Mesenchymal stem cell (in vitro differentiated cells and primary cell): ENCODE data around the gene RAPGEF5. TPM values are rescaled to one million over a fixed set of nuclear protein-coding genes. Genes with fewer than 3 reads are reported as not detected.

Experiments
- DNase-seq: peaks from one replicate; pipeline ENCODE4 v3.0.0-alpha.2; 2013
- H2AFZ ChIP-seq: one replicate; pipeline ENCODE4 v1.6.1; 2013; ENCODE audit warnings: low read depth, mild to moderate bottlenecking, control low read depth, inconsistent platforms, low read length, moderate library complexity
- H2AK5ac ChIP-seq: 2 replicates; pipeline ENCODE4 v1.6.1; 2013; ENCODE audit warnings: low read length, moderate library complexity, mild to moderate bottlenecking, inconsistent platforms; ENCODE audit not compliant: severe bottlenecking
- H2BK120ac ChIP-seq: one replicate; pipeline ENCODE4 v1.6.1; 2013; ENCODE audit warnings: low read depth, mild to moderate bottlenecking, inconsistent platforms, low read length, moderate library complexity
- H2BK12ac ChIP-seq, 2 experiments: one replicate each; pipeline ENCODE4 v1.6.1; 2013; ENCODE audit warnings: inconsistent platforms in 2 of 2, low read length in 2 of 2, mild to moderate bottlenecking in 2 of 2, moderate library complexity in 2 of 2, control low read depth in 1 of 2
- H2BK15ac ChIP-seq: one replicate; pipeline ENCODE4 v1.6.1; 2013; ENCODE audit warnings: mild to moderate bottlenecking, low read depth, inconsistent platforms; ENCODE audit not compliant: poor library complexity, severe bottlenecking
- H2BK5ac ChIP-seq: 2 replicates; pipeline ENCODE4 v1.6.1; 2013; ENCODE audit warnings: low read depth, mild to moderate bottlenecking, low read length, control low read depth, inconsistent platforms; ENCODE audit not compliant: poor library complexity, severe bottlenecking
- H3K14ac ChIP-seq, 2 experiments: one replicate each; pipeline ENCODE4 v1.6.1; 2013; ENCODE audit warnings: inconsistent platforms in 2 of 2, low read length in 2 of 2, control low read depth in 1 of 2, mild to moderate bottlenecking in 1 of 2, moderate library complexity in 1 of 2
- H3K18ac ChIP-seq, 2 experiments: one replicate each; pipeline ENCODE4 v1.6.1; 2013; ENCODE audit warnings: inconsistent platforms in 2 of 2, low read length in 2 of 2, control low read depth in 1 of 2, low read depth in 1 of 2, mild to moderate bottlenecking in 1 of 2
- H3K23ac ChIP-seq, 2 experiments: one replicate each; pipeline ENCODE4 v1.6.1; 2013; ENCODE audit warnings: inconsistent platforms in 2 of 2, low read length in 2 of 2, mild to moderate bottlenecking in 2 of 2, moderate library complexity in 2 of 2, control low read depth in 1 of 2
- H3K27ac ChIP-seq: 2 replicates; pipeline ENCODE4 v1.5.1; 2013; ENCODE audit warnings: mild to moderate bottlenecking, moderate library complexity, low read length, control low read depth, inconsistent platforms; ENCODE audit not compliant: poor library complexity, severe bottlenecking
- H3K27me3 ChIP-seq, 2 experiments: 2 replicates each; pipeline versions ENCODE4 v1.6.1 to v1.7.0; 2013; ENCODE audit warnings: low read length in 2 of 2, mild to moderate bottlenecking in 2 of 2, moderate library complexity in 2 of 2, control low read depth in 1 of 2, inconsistent platforms in 1 of 2; ENCODE audit not compliant: control insufficient read depth in 1 of 2, insufficient read depth in 1 of 2
- H3K36me3 ChIP-seq, 2 experiments: 2 replicates each; pipeline versions ENCODE4 v1.6.1 to v1.7.0; 2013; ENCODE audit warnings: low read length in 2 of 2, control low read depth in 1 of 2, inconsistent platforms in 1 of 2, low read depth in 1 of 2, mild to moderate bottlenecking in 1 of 2; ENCODE audit not compliant: insufficient read depth in 2 of 2, control insufficient read depth in 1 of 2
- H3K4ac ChIP-seq, 2 experiments: one replicate each; pipeline ENCODE4 v1.6.1; 2013; ENCODE audit warnings: inconsistent platforms in 2 of 2, low read length in 2 of 2, mild to moderate bottlenecking in 2 of 2, moderate library complexity in 2 of 2, control low read depth in 1 of 2, low read depth in 1 of 2
- H3K4me1 ChIP-seq: 2 replicates; pipeline ENCODE4 v1.6.1; 2013; ENCODE audit warnings: low read depth, low read length, control low read depth; ENCODE audit not compliant: control insufficient read depth, insufficient read depth
- H3K4me2 ChIP-seq: 2 replicates; pipeline ENCODE4 v1.6.1; 2013; ENCODE audit warnings: low read length, mild to moderate bottlenecking, inconsistent platforms; ENCODE audit not compliant: poor library complexity, severe bottlenecking
- H3K4me3 ChIP-seq, 2 experiments: 2 replicates each; pipeline versions ENCODE4 v1.5.1 to v1.7.0; 2013; ENCODE audit warnings: low read length in 2 of 2, mild to moderate bottlenecking in 2 of 2, control low read depth in 1 of 2, low read depth in 1 of 2; ENCODE audit not compliant: insufficient read depth in 1 of 2
- H3K79me1 ChIP-seq: replicated peaks from 2 replicates; pipeline ENCODE4 v1.6.1; 2013; ENCODE audit warnings: mild to moderate bottlenecking, control low read depth, low read length, inconsistent platforms; ENCODE audit not compliant: poor library complexity, severe bottlenecking
- H3K9ac ChIP-seq: 2 replicates; pipeline ENCODE4 v1.7.0; 2013; ENCODE audit warnings: mild to moderate bottlenecking, low read length, moderate library complexity
- H3K9me3 ChIP-seq: 2 replicates; pipeline ENCODE4 v1.7.0; 2013; ENCODE audit warnings: mild to moderate bottlenecking, low read length; ENCODE audit not compliant: control insufficient read depth
- H4K8ac ChIP-seq: one replicate; pipeline ENCODE4 v1.6.1; 2013; ENCODE audit warnings: inconsistent platforms, mild to moderate bottlenecking, low read length, moderate library complexity
- H4K91ac ChIP-seq: one replicate; pipeline ENCODE4 v1.6.1; 2013; ENCODE audit warnings: mild to moderate bottlenecking, low read length, inconsistent platforms
- WGBS: methylation state at CpG from one replicate; pipeline ENCODE4 v1.1.7; 2013; ENCODE audit warnings: mixed read lengths; 5-methylcytosine and 5-hydroxymethylcytosine counted together
- polyA plus RNA-seq, 2 experiments: library from polyadenylated mRNA; stranded (reverse); fragments of 200-250 nt; gene quantifications; one replicate each; pipeline ENCODE4 v1.2.3, GENCODE V29; 2013

RAPGEF5 gene
- 3.1 TPM for polyA plus RNA-seq (2013, experiment 1 of 2)
- polyA plus RNA-seq (2013, experiment 2 of 2): 2.8 TPM

GRCh38 chr7:22356701-22357310 is at the start of gene RAPGEF5:
Gene RAPGEF5 (minus strand): TSS chr7:22357154. CDS start chr7:22357060, 94 bp downstream.
- Histone ChIP-seq H2BK120ac (no peak within 1 kb of the TSS), H3K4me2 (peak within 1 kb of the TSS; percentile 91), H2BK12ac (no peak within 1 kb of the TSS), H3K79me1 (no peaks in the 10 kb centered on the region), H3K9me3 (peaks cover 8% of the 10 kb centered on the region), H2AK5ac (no peak within 1 kb of the TSS), H3K27ac (no peak within 1 kb of the TSS), H3K4me3 (peak within 1 kb of the TSS; percentile 43 to 63), H4K91ac (peak within 1 kb of the TSS; percentile 68), H3K36me3 (peaks cover 0 to 3% of the 10 kb centered on the region in 2 experiments), H3K4ac (no peak within 1 kb of the TSS), H3K14ac (peak within 1 kb of the TSS in 1 of 2 experiments; percentile 55), H2BK15ac (no peak within 1 kb of the TSS), H2BK5ac (no peak within 1 kb of the TSS), H2AFZ (no peak within 1 kb of the TSS), H3K4me1 (peaks cover 16% of the 10 kb centered on the region), H3K27me3 (peaks cover 17 to 43% of the 10 kb centered on the region in 2 experiments), H3K18ac (peak within 1 kb of the TSS in 1 of 2 experiments; percentile 35), H4K8ac (no peak within 1 kb of the TSS), H3K9ac (no peak within 1 kb of the TSS), H3K23ac (peak within 1 kb of the TSS in 1 of 2 experiments; percentile 26)
- 1% methylated on average over 59 of the region's 95 CpGs for WGBS
- DNase-seq: no peak

- Histone ChIP-seq H4K91ac (no peak overlapping the region), H3K27ac (no peak overlapping the region), H3K14ac (no peak overlapping the region), H3K79me1 (no peaks in the 10 kb centered on the region), H2BK5ac (no peak overlapping the region), H3K9me3 (no peaks in the 10 kb centered on the region), H4K8ac (no peak overlapping the region), H2AK5ac (no peak overlapping the region), H3K9ac (no peak overlapping the region), H3K4me3 (no peak overlapping the region), H2BK15ac (no peak overlapping the region), H3K27me3 (peaks cover 0 to 3% of the 10 kb centered on the region in 2 experiments), H3K36me3 (no peaks in the 10 kb centered on the region), H2BK12ac (no peak overlapping the region), H2BK120ac (no peak overlapping the region), H3K18ac (no peak overlapping the region), H2AFZ (no peak overlapping the region), H3K23ac (no peak overlapping the region), H3K4me2 (no peak overlapping the region), H3K4ac (no peak overlapping the region), H3K4me1 (peaks cover 3% of the 10 kb centered on the region)
- WGBS: 90% methylated on average over 4 of the region's 4 CpGs
- no peak for DNase-seq
Observed at GRCh38 chr7:22406715-22407114, 49.8 kb upstream of the RAPGEF5 start.

- Histone ChIP-seq H2BK12ac (no peak overlapping the region), H3K9ac (no peak overlapping the region), H3K4me3 (no peak overlapping the region), H2AK5ac (no peak overlapping the region), H2BK15ac (no peak overlapping the region), H4K8ac (no peak overlapping the region), H3K9me3 (no peaks in the 10 kb centered on the region), H2BK120ac (no peak overlapping the region), H4K91ac (no peak overlapping the region), H2AFZ (no peak overlapping the region), H3K27me3 (peaks cover 0 to 2% of the 10 kb centered on the region in 2 experiments), H3K79me1 (no peaks in the 10 kb centered on the region), H3K4ac (no peak overlapping the region), H3K14ac (no peak overlapping the region), H3K4me2 (no peak overlapping the region), H3K4me1 (peaks cover 5% of the 10 kb centered on the region), H3K27ac (no peak overlapping the region), H3K23ac (no peak overlapping the region), H3K36me3 (no peaks in the 10 kb centered on the region), H3K18ac (no peak overlapping the region), H2BK5ac (no peak overlapping the region)
- 84% methylated on average over 2 of the region's 3 CpGs for WGBS
- no peak for DNase-seq
Observed at GRCh38 chr7:22404421-22405023, 47.6 kb upstream of the RAPGEF5 start.

GRCh38 chr7:22403344-22403743 is 46.4 kb upstream of the RAPGEF5 start:
- H3K36me3 ChIP-seq: no peaks in the 10 kb centered on the region
- WGBS: 93% methylated on average over 2 of the region's 2 CpGs
- H2AK5ac ChIP-seq: no peak overlapping the region
- no peak overlapping the region for H2BK15ac ChIP-seq
- H3K4ac ChIP-seq: no peak overlapping the region
- H3K9me3 ChIP-seq: no peaks in the 10 kb centered on the region
- no peak overlapping the region for H3K4me3 ChIP-seq
- no peak overlapping the region for H4K91ac ChIP-seq
- peaks cover 3 to 7% of the 10 kb centered on the region in 2 experiments for H3K27me3 ChIP-seq
- no peak overlapping the region for H3K23ac ChIP-seq
- no peak overlapping the region for H2AFZ ChIP-seq
- H2BK12ac ChIP-seq: no peak overlapping the region
- no peak overlapping the region for H3K9ac ChIP-seq
- no peak overlapping the region for H2BK120ac ChIP-seq
- peaks cover 5% of the 10 kb centered on the region for H3K4me1 ChIP-seq
- H2BK5ac ChIP-seq: no peak overlapping the region
- no peak overlapping the region for H3K4me2 ChIP-seq
- DNase-seq: no peak
- no peak overlapping the region for H3K14ac ChIP-seq
- no peak overlapping the region for H3K27ac ChIP-seq
- no peak overlapping the region for H3K18ac ChIP-seq
- no peak overlapping the region for H4K8ac ChIP-seq
- no peaks in the 10 kb centered on the region for H3K79me1 ChIP-seq
